ENCODE data around the gene ACSBG1.
"Not testable (repeated sequence)": the region's sequence is repeated elsewhere in the genome, so short reads cannot be mapped to it uniquely, and the experiment has no call there.

Gene ACSBG1

DNA sequence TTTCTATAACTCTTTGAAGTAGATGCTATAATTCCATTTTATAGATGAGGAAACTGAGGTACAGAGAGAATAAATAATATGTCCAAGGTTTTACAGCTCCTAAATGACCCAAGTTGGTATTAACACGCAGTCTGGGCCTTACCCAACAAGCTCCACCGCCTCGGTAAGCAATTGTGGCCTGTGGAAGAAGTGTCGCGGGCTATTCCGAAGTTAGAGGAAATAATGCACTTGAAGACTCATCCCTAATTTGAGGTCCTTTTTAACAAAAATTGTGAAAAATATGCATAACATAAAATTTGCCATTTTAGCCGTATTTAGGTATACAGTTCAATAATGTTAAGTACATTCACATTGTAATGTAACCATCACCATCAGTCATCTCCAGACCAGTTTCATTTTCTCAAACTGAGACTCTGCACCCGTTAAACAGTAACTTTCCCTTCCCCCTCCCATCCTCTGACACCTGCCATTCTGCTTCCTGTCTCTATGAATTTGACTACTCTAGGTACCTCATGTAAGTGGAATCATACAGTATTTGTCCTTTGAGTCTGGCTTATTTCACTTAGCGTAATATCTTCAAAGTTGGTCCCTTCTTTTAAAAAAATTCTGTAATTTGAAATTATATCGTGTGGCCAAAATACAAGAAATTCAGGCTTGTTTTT lies 67.0 kb downstream of the ACSBG1 start:
- peak; percentile 16 for DNase-seq (ENCODE audit: low spot score)

DNA sequence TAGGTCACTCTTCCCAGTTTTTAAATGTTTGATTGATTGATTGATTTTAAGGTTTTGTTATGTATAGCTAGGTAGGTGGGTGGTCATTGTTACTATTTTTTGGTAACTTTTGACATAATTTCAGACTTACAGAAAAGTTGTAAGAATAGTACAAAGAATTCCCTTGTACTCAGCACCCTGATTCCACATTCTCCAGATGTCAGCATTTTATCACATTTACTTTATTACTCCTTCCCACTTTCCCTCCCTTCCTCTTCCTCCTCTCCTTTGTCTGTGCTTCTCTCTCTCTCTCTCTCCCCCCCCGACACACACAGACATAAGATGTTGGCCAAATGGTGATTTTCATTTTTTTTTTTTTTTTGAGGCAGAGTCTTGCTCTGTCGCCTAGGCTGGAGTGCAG lies 70.4 kb downstream of the ACSBG1 start:
- no peak for DNase-seq (ENCODE audit: low spot score)

DNA sequence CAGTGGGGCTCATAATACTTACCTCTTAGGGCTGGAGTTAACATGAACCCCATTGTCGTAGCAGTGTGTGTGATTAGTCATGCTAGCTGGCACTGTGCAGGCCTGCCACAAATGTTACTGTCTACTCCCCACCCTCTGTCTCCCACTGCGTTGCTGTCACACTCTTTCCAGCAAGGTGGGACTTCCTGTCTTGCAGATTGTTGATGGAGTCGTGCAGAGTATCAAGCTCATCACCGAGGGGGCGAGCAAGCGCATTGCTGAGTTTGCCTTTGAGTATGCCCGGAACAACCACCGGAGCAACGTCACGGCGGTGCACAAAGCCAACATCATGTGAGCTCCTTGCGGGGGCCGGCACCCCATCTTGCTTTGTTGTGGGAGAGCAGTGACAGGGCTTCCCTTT lies 72.3 kb downstream of the ACSBG1 start:
- DNase-seq (ENCODE audit: low spot score) = no peak

DNA sequence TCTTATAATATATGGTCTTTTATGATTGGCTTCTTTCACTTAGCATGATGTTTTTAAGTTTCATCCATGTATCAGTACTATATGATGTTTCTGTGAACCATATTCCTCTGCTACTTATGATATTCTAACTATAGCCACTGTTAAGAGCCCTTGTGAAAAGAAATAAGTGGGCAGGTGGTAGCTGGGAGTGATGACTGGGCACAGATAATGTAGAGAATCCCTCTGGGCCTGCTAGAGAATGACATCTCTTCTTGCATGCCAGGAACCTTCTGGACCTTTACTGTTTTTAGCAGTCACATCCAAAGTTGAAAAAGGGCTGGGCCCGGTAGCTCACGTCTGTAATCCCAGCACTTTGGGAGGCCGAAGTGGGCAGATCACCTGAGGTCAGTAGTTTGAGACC lies 75.0 kb downstream of the ACSBG1 start:
- no peak for DNase-seq (ENCODE audit: low spot score)

DNA sequence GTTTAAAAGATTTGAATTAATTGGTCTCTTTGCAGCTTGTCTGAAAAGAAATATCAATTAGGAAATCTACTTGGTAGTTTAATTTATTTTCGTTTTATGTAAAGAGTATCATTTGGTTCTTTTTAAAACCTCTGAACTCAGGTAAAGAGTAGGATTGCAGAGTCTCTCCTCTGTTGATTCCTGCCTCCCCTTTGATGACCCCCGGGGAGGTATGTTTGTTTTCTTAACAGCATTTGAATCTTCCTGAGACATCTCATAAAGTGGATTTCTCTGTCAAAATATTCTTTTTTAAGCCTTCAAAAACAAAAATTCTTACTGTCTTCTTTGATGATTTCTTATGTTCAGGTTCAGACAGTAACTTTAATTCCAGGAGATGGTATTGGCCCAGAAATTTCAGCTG lies 77.2 kb downstream of the ACSBG1 start:
- no peak for DNase-seq (ENCODE audit: low spot score)

DNA sequence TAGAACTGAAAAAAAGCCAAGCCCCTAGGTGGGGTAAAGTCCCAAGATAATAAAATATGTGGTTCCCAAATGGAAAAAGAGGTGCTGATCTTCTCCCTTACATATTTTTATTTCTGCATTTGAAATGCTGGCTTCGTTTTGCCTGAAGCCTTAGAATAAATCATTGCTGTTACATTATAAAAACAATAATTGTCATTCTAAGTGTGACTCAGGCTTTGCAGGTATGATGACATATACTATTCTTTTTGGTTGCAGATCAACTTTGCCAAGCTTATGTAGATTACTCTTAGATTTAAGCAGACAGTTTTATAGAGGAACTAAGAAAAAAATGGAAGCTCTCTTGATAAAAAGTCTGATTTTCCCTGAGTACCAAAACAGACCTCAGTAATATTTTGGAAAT lies 77.7 kb downstream of the ACSBG1 start:
- DNase-seq (ENCODE audit: low spot score) = no peak

DNA sequence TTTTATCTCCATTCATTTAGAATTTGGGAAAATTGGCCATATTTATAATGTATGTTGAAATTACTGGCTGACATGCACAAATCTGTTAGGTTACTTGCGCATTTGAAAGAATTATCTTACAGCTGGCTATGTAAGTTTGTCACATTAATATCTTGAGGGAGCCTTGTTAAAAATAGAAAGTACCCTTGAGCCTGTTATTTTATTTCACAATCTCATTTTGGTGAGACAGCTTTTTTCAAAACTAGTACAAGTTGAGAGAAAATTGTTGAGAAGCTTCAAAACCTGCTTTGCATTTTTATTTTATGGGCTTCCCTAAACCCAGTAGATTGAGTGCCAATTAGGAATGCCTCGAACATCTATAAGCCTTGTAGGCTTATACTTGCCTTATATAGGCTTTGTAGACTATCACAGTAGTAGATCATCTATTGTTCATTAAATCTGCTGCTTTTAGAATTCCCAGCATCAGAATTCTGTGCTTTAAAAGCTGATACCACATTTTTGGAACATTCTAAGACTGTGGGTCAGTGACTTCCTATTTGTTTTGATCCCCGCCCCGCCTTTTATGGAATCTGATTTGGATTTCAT lies 78.9 kb downstream of the ACSBG1 start:
- DNase-seq (ENCODE audit: low spot score) = no peak

DNA sequence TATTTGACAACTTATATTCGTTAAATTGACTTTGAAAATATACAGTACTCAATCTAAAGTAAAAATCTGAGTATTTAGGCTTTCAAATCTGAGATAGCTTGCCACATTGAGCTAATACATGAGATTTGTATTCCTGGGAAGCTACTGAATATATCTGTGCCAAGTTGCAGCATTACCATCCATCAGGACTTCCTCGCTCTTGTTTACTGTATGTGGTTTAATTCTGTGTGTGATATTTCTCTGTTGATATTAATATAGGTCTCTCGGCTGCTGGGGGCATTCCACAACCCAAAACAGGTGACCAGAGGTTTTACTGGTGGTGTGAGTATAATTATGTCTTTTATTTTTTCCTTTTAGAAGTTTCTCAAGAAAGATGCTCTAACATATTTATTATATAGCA lies 79.4 kb downstream of the ACSBG1 start:
- DNase-seq (ENCODE audit: low spot score) = no peak

DNA sequence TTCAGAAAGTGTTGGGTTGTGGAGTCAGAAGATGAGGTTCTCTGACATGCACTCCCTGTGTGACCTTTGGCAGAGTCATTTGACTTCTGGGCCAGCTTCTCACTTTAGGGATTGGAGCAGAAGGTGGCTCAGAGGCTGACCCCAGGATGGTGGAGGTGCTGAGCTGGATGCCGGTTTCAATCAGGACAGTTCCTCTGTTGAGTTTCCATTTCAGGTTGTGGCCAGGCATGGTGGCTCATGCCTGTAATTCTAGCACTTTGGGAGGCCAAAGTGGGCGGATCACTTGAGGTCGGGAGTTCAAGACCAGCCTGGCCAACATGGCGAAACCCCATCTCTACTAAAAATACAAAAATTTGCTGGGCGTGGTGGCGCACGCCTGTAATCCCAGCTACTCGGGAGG lies 83.3 kb downstream of the ACSBG1 start:
- DNase-seq (ENCODE audit: low spot score) = not testable (repeated sequence)

DNA sequence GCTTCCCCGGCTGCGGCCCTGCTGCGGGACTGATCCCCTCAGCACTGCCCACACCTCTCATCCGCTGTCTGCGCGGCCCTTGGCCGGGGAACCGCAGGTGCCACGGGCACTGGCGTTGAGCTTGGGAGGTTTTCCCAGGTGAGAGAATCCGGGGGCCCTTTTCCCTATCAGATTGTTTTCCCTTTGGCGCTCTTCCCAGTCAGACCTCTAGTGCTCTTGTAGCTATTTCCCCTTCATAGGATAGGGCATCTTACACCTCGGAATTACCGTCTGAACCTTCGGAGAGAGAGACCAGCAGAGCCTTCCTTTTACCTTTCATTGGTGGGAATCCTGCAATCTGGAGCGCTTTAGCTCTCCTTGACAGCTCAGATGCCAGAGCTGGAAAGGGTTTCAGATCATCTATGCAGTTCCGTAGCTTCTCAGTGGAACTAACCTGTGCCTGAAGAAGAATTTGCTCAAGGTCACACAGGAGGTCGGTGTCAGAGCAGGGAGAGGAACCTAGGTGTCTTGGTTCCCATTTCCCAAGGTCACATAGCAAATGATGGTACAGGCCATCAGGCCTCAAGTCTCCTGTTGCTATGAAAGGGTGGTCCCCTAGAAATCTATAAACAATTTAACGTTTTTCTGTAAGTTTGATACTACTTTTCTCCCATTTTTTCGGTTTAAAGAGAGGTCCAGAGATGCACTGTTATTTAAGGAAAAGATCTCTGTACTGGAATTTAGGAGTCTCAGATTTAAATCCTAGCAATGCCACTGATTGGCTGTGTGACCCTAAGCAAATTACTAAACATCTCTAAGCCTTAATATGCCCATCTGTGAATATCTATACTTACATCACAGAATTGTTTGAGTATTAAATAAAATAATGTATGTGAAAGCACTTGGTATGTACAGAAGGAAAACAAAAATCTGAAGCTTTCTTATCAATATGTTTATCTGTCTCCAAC lies 84.3 kb downstream of the ACSBG1 start:
- DNase-seq (ENCODE audit: low spot score) = peak; percentile 37

DNA sequence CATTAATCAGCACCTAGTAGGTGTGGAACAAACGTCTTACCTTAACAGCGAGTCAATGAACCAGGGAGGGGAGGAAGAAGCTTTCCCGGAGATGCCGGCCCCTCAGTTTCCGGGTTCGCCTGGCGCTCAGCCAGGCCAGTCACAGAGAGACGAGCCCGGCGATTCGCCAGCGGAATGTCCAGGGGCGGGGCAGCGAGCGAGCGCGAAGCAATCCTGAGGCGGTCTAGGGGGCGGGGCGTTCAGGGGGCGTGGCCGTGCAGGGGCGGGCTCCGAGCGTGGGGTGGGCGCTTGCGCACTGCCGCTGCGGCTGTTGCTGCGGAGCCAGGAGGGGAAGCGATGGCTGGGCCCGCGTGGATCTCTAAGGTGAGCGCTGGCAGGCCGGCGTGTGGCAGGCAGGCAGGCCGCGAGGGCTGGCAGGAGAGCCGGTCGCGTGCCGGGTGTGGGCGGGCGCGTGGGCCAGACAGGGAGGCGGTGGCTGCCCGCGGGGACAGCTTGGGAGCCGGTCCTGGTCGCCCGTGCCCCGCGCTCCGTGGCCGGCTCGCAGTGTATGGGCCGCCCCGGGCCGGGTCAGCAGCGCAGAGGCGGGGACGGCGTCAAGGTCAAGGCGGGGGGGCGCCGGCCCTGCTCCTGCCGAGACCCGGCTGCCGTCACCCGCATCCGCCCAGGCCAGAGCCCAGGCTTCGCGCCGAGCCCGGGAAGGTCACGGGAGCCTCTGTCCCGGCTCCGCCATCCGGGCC lies 85.1 kb downstream of the ACSBG1 start, which contains the start of gene IDH3A:
Gene IDH3A (plus strand): TSS at position 295 of the 737 bp plus-strand sequence. CDS start 42 bp downstream, at position 337.
- DNase-seq (ENCODE audit: low spot score) = peak; percentile 97

DNA sequence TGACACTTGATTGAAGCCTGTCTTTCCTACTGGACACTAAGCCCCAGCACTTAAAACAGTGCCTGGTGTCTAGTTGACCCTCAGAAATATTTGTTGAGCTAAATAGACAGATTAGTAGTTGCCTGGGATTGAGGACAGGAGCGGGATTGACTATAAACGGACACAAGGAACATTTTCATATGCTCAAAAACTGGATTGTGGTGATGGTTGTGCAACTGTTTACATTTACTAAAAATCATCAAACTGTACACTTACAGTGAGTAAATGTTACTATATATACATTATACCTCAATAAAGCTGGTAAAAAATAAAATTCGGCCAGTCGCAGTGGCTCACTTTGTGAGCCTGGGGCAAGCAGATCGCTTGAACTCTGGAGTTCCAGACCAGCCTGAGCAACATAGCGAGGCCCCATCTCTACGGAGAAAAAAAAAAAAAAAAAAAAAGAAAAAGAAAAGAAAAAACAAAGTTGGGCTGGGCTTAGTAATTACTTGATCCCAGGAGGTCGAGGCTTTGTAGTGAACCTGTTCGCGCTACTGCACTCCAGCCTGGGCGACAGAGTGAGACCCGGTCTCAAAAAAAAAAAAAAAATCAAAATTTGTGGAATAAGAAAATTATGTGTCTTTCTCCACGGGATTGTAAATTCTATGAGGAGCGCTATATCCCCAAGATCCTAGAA lies 85.8 kb downstream of the ACSBG1 start:
- DNase-seq (ENCODE audit: low spot score) = no peak

DNA sequence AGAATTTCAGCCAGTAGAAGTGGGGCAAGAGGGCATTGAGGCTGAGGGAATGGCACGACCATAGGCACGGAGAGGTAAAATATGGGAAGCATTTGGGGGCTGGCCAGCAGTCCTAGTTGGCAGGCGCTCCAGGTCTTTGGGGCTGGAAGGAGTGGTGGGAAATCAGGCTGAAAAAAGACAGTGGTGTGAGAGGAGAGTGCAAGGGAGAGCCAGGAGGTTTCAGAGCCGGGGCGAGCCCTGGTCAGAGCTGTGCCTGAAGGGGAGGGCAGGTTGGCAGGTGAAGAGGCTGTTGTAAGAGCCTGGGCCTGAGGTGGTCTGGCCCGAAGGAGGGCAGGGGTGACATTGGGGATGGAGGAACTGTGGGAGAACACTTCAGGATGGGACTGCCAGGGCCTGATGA lies 86.8 kb downstream of the ACSBG1 start:
- DNase-seq (ENCODE audit: low spot score) = no peak

DNA sequence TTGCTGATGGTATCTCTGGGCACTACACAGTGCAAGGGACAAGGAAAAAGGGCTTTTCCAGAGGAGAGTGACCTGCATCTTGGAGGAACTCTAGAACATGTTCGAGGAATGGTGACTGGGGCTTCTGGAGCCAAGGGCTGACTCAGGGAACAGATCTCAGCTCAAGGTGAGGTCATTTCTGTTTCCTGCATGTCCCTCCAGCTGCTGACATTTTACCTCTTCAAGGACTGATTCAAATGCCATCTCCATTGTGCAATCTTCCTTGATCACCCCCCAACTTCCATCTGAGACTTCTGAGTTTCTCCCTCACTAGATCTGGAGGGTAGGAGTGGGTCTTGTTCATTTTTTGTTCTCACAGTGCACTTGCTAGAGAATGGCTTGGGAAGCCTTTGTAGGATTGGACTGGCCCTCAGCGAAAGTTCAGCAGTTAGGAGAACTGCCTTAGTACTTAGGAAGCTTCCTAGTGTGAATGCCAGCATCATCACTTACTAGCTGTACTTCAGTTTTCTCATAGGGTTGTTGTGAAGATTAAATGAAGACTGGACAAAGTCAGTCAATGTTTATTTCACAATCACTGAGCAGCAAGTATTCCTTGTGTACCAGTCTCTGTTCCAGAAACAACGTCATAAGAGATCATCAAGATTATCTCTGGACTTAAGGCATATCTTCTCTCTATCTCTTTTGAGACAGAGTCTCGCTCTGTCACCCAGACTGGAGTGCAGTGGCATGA lies 87.8 kb downstream of the ACSBG1 start:
- DNase-seq (ENCODE audit: low spot score) = peak; percentile 59

DNA sequence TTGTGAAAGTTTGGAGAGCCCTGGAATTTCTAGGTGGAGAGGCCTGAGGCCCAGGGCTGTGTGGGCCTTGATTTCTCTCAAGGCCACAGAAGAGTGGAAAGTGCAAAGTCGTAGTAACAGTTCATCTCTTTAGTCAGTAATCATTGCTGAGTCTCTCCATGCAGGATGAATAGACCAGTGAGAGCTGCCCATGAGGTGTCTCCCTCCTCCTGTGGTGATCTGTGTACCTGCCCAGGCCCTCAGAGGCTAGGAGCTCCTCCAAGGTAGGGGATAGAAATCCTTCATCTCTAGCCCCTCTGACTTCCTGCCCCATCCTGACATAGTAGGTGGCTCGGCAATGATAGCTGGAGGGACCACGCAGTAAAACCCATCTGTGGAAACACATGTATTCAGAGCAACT lies 92.0 kb downstream of the ACSBG1 start:
- DNase-seq (ENCODE audit: low spot score) = no peak

DNA sequence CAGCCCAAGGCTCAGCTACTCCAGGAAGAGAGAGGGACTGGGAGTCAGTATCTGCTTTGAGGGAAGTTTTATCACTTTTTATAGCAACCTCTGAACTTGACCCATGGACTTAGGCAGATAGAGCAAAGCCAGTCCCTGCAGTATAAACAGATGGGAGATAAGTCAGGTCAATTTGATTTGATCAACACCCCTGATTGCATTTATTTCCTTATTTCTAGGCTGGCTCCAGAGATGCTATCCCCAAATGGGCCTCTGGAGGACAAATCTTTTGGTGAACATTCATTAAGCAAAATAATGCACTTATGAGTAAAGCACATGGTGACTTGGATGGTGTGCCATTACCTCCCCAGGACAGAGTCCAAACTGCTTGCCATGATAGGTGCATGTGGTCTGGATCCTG lies 94.1 kb downstream of the ACSBG1 start:
- DNase-seq (ENCODE audit: low spot score) = no peak

DNA sequence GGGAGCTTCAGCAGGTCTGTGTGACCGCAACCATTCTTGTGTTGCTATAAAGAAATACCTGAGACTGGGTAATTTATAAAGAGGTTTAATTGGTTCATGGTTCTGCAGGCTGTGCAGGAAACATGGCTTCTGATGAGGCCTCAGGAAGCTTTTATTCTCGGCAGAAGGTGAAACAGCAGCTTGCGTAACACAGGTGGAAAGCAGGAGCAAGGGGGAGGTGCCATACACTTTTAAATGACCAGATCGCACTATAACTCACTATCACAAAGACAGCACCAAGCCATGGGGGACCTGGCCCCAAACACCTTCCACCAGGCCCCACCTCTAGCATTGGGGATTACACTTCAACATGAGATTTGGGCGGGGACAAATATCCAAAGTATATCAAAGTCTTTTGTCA lies 94.8 kb downstream of the ACSBG1 start:
- no peak for DNase-seq (ENCODE audit: low spot score)

DNA sequence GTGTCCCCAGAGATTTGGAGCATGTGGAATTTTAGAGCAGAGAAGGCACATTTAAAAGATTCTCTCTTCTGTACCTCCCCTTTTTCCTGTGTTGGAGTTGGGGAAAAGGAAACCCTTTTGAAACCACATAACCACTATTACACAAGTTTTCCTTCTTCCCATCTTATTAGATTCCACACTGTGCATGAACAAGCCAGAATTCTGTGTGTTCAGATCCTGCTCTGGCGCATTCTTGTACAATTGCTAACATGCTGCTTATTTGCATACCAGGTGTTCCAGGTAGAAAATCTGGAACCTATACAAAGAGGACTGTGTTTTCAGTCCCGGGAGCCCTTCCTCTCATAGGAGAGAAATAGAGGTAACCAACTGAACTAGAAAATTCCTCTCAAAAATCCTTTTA lies 100.6 kb downstream of the ACSBG1 start:
- DNase-seq (ENCODE audit: low spot score) = peak; percentile 62

DNA sequence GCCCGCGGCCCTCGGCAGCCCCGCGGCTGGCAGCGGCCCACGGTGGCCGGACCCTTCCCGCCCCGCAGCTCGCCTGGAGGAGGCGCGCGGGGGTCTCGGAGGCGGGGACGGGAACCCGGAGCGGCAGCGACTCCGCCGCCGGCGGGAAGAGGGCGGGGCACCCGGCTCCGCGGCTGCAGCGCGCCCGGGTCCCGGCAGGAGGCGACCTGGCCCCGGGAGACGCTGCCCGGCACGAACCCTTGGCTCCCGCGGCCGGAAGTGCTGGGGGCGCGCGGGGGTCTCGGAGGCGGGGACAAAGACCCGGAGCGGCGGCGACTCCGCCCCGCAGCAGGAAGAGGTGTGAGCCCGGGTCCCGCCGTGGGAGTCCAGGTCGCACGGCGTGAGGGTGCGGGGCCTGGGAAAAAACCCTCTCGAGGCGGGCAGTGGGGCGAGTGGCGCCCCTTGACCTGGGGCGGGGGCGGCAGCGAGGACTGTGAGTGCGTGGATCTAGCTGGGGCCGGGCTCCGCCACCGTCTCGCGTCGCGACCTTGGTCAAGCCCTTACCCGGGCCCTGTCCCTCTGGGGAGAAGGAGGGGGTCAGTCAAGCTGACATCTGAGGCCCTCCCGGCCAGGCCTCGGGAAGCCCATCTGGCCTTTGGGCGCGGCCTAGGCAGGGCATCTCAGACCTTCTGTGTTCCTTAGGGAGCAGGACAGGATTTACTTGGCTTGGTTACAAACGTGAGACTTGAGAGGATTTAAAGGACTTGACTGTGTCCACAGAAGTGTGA lies 102.9 kb downstream of the ACSBG1 start, which contains the start of gene CIB2:
Gene CIB2 (minus strand): TSS at position 151 of the 767 bp plus-strand sequence. CDS start 230 bp downstream, outside the sequence.
- DNase-seq (ENCODE audit: low spot score) = peak; percentile 74
